ENCODE data around the gene INSL3.

- no peak for TF ChIP-seq POLR2A (IDR thresholded peaks at IDR 0.05; ENCODE audit: low read length)
- TF ChIP-seq GATA1 (IDR thresholded peaks at IDR 0.05; ENCODE audit: low read depth, low read length), result no peak
These were observed 18.7 kb upstream of the INSL3 start for GRCh38 chr19:17840019-17840418.
